Suppressor macrophage treated with lipopolysaccharide for 1 hour (primary cell): ENCODE data around the gene HRC.
"Not testable (repeated sequence)": the region's sequence is repeated elsewhere in the genome, so short reads cannot be mapped to it uniquely, and the experiment has no call there.

Experiments used
- DNase-seq, 3 donors: peaks; one replicate each; pipeline ENCODE4 v3.0.0-alpha.2; 2020 to 2022

Gene HRC

GRCh38 chr19:49155005-49155819, at the start of gene HRC:
TSS of gene HRC (minus strand) at chr19:49155396. CDS start at chr19:49155237, 159 bp downstream.
- peak in 2 of 3 donors; percentile 17 to 46 for DNase-seq

GRCh38 chr19:49201042-49201441, 45.8 kb upstream of the HRC start:
- no peak for DNase-seq

GRCh38 chr19:49200238-49200862, 45.2 kb upstream of the HRC start:
- peak; percentile 28 to 57 (median 32) for DNase-seq

- no peak for DNase-seq
These were observed 41.5 kb upstream of the HRC start for GRCh38 chr19:49196527-49197240.

- DNase-seq = no peak
These were observed 39.2 kb upstream of the HRC start for GRCh38 chr19:49194408-49194807.

GRCh38 chr19:49193822-49194394, 38.7 kb upstream of the HRC start:
- DNase-seq = no peak

- no peak for DNase-seq
These were observed 35.6 kb upstream of the HRC start for GRCh38 chr19:49190781-49191180.

GRCh38 chr19:49189259-49189658, 34.1 kb upstream of the HRC start:
- no peak for DNase-seq

- no peak for DNase-seq
These were observed 33.5 kb upstream of the HRC start for GRCh38 chr19:49188626-49189200.

- DNase-seq = no peak
These were observed 30.9 kb upstream of the HRC start for GRCh38 chr19:49186108-49186507.

- no peak for DNase-seq
These were observed 27.7 kb upstream of the HRC start for GRCh38 chr19:49182848-49183375.

GRCh38 chr19:49182010-49182847, 27.0 kb upstream of the HRC start:
- DNase-seq = not testable (repeated sequence)

- no peak for DNase-seq
These were observed 25.5 kb upstream of the HRC start for GRCh38 chr19:49180659-49181058.

- no peak for DNase-seq
These were observed 18.0 kb upstream of the HRC start for GRCh38 chr19:49173198-49173597.

GRCh38 chr19:49168421-49168820, 13.2 kb upstream of the HRC start:
- no peak for DNase-seq

- no peak for DNase-seq
These were observed 12.7 kb upstream of the HRC start for GRCh38 chr19:49167857-49168409.

- no peak for DNase-seq
These were observed 10.7 kb upstream of the HRC start for GRCh38 chr19:49165865-49166301.

GRCh38 chr19:49165111-49165750, 10.0 kb upstream of the HRC start:
- no peak for DNase-seq

- DNase-seq = no peak
These were observed 6.8 kb upstream of the HRC start for GRCh38 chr19:49161987-49162386.

- DNase-seq = no peak
These were observed 5.4 kb upstream of the HRC start for GRCh38 chr19:49160450-49161189.
